Measurements from ENCODE around the gene AHCYL2.

Gene AHCYL2

GRCh38 chr7:129224251-129225205, at the start of gene AHCYL2:
Gene AHCYL2, plus strand, starts transcription at chr7:129225030.
- DNase-seq: peak; percentile 99

- DNase-seq: no peak
These were observed 47.7 kb upstream of the AHCYL2 start for GRCh38 chr7:129176916-129177710.

- no peak for DNase-seq
These were observed 39.7 kb upstream of the AHCYL2 start for GRCh38 chr7:129184981-129185670.

- DNase-seq: no peak
These were observed 38.0 kb upstream of the AHCYL2 start for GRCh38 chr7:129186749-129187260.

- no peak for DNase-seq
These were observed 37.0 kb upstream of the AHCYL2 start for GRCh38 chr7:129187681-129188371.

- peak; percentile 19 for DNase-seq
These were observed 36.4 kb upstream of the AHCYL2 start, which contains the start of gene SMO for GRCh38 chr7:129188372-129188891. Gene SMO, plus strand, starts transcription at chr7:129188633. Its CDS starts 519 bp downstream, at chr7:129189152.

- no peak for DNase-seq
These were observed 35.8 kb upstream of the AHCYL2 start for GRCh38 chr7:129188892-129189660.

GRCh38 chr7:129189661-129190310, 35.0 kb upstream of the AHCYL2 start:
- DNase-seq: no peak

- no peak for DNase-seq
These were observed 33.6 kb upstream of the AHCYL2 start for GRCh38 chr7:129191272-129191671.

- DNase-seq: no peak
These were observed 30.9 kb upstream of the AHCYL2 start for GRCh38 chr7:129193892-129194291.

GRCh38 chr7:129197771-129198170, 27.1 kb upstream of the AHCYL2 start:
- DNase-seq: no peak

- no peak for DNase-seq
These were observed 25.4 kb upstream of the AHCYL2 start for GRCh38 chr7:129199406-129199805.

- DNase-seq: no peak
These were observed 22.6 kb upstream of the AHCYL2 start for GRCh38 chr7:129202058-129202777.

- DNase-seq: no peak
These were observed 21.6 kb upstream of the AHCYL2 start for GRCh38 chr7:129203050-129203741.

- DNase-seq: no peak
These were observed 19.6 kb upstream of the AHCYL2 start for GRCh38 chr7:129205126-129205818.

GRCh38 chr7:129205987-129206785, 18.6 kb upstream of the AHCYL2 start:
- no peak for DNase-seq

GRCh38 chr7:129208667-129209066, 16.2 kb upstream of the AHCYL2 start:
- DNase-seq: no peak
